Fibroblast of lung (primary cell): ENCODE data around the gene EGLN1.

Source experiments
- EZH2 ChIP-seq: IDR thresholded peaks from 2 replicates; pipeline ENCODE4 v1.5.1; 2012; ENCODE audit warnings: low read length, control low read depth, mild to moderate bottlenecking; ENCODE audit errors: missing control alignments
- TF ChIP-seq, protein P1 (sequence below), 2 donors: IDR thresholded peaks in 1 of 2; conservative IDR thresholded peaks in 1 of 2; 1 replicate in 1 of 2; 2 replicates in 1 of 2; pipeline ENCODE4 v1.5.1; 2011 to 2012; ENCODE audit warnings: low read length in 2 of 2, control low read depth in 1 of 2, inconsistent platforms in 1 of 2, low read depth in 1 of 2, mild to moderate bottlenecking in 1 of 2

DNA sequence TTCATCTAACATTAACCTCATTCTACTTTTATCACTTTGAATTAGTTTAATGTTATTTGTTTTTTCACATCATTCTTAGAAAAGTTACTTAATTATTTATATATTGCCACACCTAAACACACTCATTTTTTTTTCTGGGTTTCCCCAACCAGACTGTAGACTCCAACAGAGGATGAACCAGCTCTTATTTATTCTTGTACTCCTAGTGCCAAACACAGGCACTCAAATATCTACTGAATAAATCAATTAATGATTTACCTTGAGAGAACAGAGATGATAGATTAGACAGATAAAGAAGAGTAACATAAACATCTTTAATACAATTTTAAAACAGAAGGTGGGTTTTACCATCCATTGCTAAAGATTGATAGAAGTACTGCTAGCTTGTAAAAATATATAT lies 35.6 kb downstream of the EGLN1 start:
- TF ChIP-seq, protein P1, sequence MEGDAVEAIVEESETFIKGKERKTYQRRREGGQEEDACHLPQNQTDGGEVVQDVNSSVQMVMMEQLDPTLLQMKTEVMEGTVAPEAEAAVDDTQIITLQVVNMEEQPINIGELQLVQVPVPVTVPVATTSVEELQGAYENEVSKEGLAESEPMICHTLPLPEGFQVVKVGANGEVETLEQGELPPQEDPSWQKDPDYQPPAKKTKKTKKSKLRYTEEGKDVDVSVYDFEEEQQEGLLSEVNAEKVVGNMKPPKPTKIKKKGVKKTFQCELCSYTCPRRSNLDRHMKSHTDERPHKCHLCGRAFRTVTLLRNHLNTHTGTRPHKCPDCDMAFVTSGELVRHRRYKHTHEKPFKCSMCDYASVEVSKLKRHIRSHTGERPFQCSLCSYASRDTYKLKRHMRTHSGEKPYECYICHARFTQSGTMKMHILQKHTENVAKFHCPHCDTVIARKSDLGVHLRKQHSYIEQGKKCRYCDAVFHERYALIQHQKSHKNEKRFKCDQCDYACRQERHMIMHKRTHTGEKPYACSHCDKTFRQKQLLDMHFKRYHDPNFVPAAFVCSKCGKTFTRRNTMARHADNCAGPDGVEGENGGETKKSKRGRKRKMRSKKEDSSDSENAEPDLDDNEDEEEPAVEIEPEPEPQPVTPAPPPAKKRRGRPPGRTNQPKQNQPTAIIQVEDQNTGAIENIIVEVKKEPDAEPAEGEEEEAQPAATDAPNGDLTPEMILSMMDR (conservative IDR thresholded peaks at IDR 0.05 in 1 of 2, IDR thresholded peaks at IDR 0.05 in 1 of 2; ENCODE audit: low read depth in 1 of 2, low read length in 2 of 2), result no peak
- TF ChIP-seq EZH2, result no peak
